GM19372 (cell line): Measurements from ENCODE around the gene PTPRE.

Experiments used
- ATAC-seq: cut with Tn5 transposase; IDR thresholded peaks from one replicate; pipeline ENCODE4 v1.9.1; 2021; ENCODE audit warnings: mild to moderate bottlenecking, low read depth, moderate library complexity; ENCODE audit not compliant: unreplicated experiment

Gene PTPRE

GRCh38 chr10:128018236-128018635, 111.3 kb downstream of the PTPRE start:
- no peak for ATAC-seq

GRCh38 chr10:128018691-128019090, 111.8 kb downstream of the PTPRE start:
- no peak for ATAC-seq

- no peak for ATAC-seq
Measured at GRCh38 chr10:128022261-128023196, 115.6 kb downstream of the PTPRE start.

- ATAC-seq, result no peak
Measured at GRCh38 chr10:128024426-128024825, 117.5 kb downstream of the PTPRE start.

- ATAC-seq, result no peak
Measured at GRCh38 chr10:128025437-128025836, 118.5 kb downstream of the PTPRE start.

- no peak for ATAC-seq
Measured at GRCh38 chr10:128025951-128026350, 119.0 kb downstream of the PTPRE start.

GRCh38 chr10:128026615-128027300, 119.9 kb downstream of the PTPRE start:
- no peak for ATAC-seq

GRCh38 chr10:128027306-128027705, 120.4 kb downstream of the PTPRE start:
- ATAC-seq, result no peak

GRCh38 chr10:128027822-128028507, 121.1 kb downstream of the PTPRE start:
- no peak for ATAC-seq

- ATAC-seq, result no peak
Measured at GRCh38 chr10:128028508-128029289, 121.8 kb downstream of the PTPRE start.

GRCh38 chr10:128029290-128029651, 122.4 kb downstream of the PTPRE start:
- ATAC-seq, result no peak

GRCh38 chr10:128029731-128030369, 122.9 kb downstream of the PTPRE start:
- ATAC-seq, result no peak

- no peak for ATAC-seq
Measured at GRCh38 chr10:128030498-128031072, 123.7 kb downstream of the PTPRE start.

- no peak for ATAC-seq
Measured at GRCh38 chr10:128031216-128031615, 124.3 kb downstream of the PTPRE start.

- ATAC-seq, result no peak
Measured at GRCh38 chr10:128032466-128032865, 125.6 kb downstream of the PTPRE start.

- peak; percentile 86 for ATAC-seq
Measured at GRCh38 chr10:128035557-128035973, 128.7 kb downstream of the PTPRE start.

GRCh38 chr10:128036011-128036615, 129.2 kb downstream of the PTPRE start:
- ATAC-seq, result no peak

GRCh38 chr10:128036746-128037543, 130.0 kb downstream of the PTPRE start:
- ATAC-seq, result no peak
